GM12892 (cell line): ENCODE data around the gene CLIP1.

Experiments
- POLR2A ChIP-seq: IDR thresholded peaks from 2 replicates; pipeline ENCODE4 v1.6.1; 2011; ENCODE audit warnings: low read depth, low read length, control low read depth
- POLR2AphosphoS5 ChIP-seq: IDR thresholded peaks from 2 replicates; pipeline ENCODE4 v1.6.1; 2011; ENCODE audit warnings: low read depth, low read length, control low read depth

GRCh38 chr12:122454739-122455138, 32.3 kb upstream of the CLIP1 start:
- TF ChIP-seq POLR2AphosphoS5 (no peak), POLR2A (no peak)
